ENCODE measurements around the gene RNF31. TPM values are rescaled to one million over a fixed set of nuclear protein-coding genes. Genes with fewer than 3 reads are reported as not detected.
"Not testable (repeated sequence)": the region's sequence is repeated elsewhere in the genome, so short reads cannot be mapped to it uniquely, and the experiment has no call there.

The RNF31 gene
- 42.9 TPM for polyA plus RNA-seq (2013, experiment 1 of 2; ENCODE audit: insufficient read length)
- 33.2 TPM for polyA plus RNA-seq (2013, experiment 2 of 2; ENCODE audit: insufficient read length)

GRCh38 chr14:24146978-24147760 lies at the start of gene RNF31:
Gene RNF31, plus strand, starts transcription at chr14:24147498. Its CDS starts 201 bp downstream, at chr14:24147699.
- DNase-seq: peak; percentile 98

DNA sequence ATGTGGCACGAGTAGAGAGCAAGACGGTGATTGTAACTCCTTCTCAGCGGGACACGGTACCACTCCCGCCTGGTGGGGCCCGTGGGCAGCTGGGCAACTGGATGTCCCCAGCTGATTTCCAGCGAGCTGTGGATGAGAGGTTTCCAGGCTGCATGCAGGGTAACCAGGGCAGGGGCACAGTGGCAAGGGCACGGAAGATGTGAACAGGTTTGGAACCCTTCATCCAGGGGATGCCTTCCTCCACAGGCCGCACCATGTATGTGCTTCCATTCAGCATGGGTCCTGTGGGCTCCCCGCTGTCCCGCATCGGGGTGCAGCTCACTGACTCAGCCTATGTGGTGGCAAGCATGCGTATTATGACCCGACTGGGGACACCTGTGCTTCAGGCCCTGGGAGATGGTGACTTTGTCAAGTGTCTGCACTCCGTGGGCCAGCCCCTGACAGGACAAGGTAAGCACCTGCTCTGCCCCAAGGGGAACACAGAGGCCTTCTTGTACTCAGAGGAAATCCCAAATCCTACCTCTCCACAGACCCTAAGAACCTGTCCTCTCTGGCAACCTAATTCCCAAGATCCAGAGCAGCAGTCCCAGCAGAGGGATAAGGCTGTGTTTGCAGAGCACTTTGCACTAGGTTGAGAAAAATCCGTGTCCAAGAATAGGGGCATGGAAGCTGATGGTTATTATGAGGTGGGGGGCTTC lies 48.9 kb upstream of the RNF31 start:
- DNase-seq: no peak

DNA sequence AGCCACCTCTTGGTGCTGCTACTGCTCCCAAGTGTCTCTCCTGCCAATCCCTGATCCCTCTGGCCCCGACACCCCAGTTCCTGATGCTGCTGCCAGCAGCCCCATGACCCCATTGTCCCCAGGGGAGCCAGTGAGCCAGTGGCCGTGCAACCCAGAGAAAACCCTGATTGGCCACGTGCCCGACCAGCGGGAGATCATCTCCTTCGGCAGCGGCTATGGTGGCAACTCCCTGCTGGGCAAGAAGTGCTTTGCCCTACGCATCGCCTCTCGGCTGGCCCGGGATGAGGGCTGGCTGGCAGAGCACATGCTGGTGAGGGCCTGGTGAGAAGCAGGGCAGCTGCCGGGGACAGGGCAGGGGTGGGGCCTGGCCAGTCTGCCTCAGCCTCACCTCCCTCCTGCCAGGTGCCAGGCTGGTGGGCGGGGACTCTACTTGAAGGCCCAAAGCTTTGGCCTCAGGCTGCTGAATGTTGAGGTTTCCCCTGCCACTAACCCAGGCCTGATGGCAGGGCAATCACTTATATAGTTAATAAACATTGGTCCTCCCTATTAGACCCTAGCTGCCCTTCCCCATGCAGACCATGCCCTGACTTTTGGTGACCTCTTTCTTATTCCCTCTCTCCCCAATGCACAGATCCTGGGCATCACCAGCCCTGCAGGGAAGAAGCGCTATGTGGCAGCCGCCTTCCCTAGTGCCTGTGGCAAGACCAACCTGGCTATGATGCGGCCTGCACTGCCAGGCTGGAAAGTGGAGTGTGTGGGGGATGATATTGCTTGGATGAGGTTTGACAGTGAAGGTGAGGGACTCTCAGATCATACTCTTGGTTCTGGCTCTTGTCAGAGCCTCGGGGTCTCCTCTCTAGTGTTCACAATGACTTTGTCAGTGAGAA lies 48.1 kb upstream of the RNF31 start:
- DNase-seq: no peak

DNA sequence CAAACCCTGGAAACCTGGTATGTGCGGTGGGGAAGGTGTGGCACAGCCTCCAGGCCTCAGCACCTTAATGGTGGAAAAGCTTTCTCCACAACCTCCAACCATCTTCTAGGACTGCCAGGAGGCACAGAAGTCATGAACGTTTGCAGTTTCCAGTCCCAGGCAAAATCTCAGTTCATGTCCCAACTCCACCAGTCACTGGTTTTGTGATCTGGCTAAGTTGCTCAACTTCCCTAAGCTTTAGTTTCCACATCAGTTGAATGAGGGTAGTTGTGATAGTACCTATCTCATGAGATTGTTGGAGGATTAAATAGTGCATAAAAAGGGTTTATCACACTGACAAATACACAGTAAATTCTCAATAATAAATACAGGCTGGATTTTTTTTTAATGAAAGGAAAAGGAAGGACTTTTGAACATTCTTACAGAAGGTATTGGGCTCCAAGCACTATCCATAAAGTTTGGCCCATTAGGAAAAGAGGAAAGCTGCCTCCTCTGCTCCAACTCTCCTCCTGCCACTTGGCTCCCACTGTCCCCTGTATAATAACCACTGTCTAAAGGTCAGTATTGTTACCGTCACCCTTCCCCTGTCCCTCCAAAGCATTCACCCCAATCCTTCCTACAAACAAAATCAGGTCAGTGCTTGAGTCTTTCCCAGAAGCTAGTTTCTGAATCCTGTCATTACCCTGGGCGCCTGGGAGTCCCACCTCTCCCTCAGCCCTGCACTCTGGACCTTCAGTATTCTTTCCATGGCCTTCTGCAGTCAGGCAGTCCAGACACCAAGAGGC lies 46.9 kb upstream of the RNF31 start:
- no peak for DNase-seq

GRCh38 chr14:24100982-24101494 lies 46.3 kb upstream of the RNF31 start:
- DNase-seq: no peak

DNA sequence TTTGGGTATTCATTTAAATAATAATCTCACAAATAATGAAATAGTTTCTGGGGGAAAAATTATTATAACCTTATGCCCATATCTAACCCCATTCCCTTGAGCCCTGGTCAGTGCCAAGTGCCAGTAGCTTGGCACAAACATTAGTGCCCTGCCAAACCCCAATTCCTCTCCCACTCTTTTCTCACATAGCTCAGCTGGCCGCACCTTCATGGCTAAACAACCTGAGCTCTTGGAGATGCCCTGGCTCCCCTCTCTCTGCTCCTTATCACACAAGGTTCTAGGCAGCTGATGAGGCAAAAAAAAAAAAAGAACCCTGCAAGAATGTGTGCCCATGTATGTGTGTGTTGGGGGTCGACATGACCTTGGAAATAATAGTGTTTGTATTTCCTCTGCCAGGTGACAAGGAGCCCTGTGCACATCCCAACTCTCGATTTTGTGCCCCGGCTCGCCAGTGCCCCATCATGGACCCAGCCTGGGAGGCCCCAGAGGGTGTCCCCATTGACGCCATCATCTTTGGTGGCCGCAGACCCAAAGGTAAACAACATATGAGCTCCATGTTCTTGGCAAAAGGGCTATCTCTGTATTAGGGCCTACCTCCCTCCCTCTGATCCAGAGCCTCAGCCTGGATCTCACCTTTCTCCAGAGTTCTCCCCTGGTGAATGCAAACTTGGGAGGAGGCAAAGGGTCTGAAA lies 44.8 kb upstream of the RNF31 start:
- DNase-seq: no peak

DNA sequence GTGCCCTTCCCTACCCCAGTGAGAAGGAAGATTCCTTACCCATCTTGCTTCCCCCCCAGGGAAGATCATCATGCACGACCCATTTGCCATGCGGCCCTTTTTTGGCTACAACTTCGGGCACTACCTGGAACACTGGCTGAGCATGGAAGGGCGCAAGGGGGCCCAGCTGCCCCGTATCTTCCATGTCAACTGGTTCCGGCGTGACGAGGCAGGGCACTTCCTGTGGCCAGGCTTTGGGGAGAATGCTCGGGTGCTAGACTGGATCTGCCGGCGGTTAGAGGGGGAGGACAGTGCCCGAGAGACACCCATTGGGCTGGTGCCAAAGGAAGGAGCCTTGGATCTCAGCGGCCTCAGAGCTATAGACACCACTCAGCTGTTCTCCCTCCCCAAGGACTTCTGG lies 43.8 kb upstream of the RNF31 start:
- DNase-seq: no peak

DNA sequence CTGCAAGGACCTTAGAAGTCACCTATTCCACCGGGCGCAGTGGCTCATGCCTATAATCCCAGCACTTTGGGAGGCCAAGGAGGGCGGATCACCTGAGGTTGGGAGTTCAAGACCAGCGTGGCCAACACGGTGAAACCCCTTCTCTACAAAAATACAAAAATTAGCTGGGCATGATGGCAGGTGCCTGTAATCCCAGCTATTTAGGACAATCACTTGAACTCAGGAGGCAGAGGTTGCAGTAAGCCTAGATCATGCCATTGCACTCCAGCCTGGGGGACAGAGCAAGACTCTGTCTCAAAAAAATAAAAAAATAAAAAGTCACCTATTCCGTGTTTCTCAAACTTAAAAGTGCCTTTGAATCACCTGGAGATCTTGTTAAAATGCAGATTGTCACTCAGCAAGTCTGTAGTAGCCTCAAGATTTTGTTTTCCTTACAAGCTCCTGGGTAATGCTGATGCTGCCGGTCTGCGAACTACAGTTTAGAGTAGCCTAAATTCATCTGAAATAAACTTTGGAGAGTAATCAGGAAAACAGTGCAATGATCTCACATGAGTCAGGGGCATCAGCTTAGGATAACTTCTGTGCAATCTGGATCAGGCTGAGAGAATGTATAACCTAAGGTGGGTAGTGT lies 41.6 kb upstream of the RNF31 start:
- not testable (repeated sequence) for DNase-seq

GRCh38 chr14:24106672-24107271 lies 40.5 kb upstream of the RNF31 start:
- DNase-seq: no peak

GRCh38 chr14:24108336-24108874 lies 38.9 kb upstream of the RNF31 start:
- no peak for DNase-seq

GRCh38 chr14:24110060-24110459 lies 37.2 kb upstream of the RNF31 start:
- no peak for DNase-seq

GRCh38 chr14:24110523-24110922 lies 36.8 kb upstream of the RNF31 start:
- DNase-seq: no peak

DNA sequence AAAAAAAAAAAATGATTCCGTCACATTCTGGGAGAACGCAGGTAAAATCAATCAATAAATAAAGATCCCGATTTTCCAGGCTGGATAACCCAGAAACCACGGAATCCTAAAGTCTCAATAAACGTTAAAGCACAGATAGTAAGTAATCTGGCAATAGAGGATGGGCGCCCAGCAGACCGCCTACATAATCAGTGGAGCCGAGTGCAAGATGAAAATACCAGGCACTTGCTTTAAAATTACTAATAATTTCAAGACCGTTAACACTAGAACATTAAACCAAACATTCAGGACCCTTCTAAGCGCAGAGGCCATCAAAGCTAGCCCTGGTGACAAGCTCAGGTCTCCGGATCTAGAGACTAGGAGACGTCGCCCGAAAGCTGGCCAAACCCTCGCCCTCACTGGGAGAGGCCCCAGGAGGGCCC lies 33.9 kb upstream of the RNF31 start:
- DNase-seq: no peak

DNA sequence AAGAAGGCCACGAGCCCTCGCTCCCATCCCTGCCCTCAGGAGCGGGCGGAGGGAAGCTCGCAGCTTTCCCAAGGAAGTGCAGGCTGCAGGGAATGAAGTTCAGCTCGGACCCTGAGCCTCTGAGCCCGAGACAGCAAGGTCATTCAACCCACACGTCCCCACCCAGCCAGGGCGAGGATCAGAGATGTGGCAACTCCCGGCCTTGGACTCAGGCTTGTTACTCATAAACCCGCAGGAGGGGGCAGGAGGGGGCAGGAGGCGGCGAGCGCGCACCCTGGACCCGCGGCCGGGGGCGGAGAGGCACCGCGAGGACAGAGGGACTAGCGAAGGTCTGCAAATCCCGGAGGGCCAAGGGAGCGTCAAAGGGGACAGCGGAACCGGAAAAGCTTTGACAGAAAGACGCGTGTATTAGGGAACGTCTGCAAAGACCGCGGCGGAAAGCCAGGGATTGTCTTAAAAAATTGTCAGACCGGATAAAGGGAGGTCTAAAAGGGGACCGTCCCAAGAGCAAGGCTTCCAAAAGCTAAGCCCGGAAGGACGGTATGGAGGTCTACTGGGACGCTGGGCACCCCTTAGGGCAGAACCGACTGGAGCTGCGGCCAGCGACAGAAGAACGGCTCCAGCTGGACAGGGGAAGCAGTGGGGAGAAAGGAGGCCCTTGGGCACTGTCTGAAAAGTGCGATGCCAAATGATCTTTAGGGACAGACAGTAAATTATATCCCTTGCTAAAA lies 33.3 kb upstream of the RNF31 start:
- peak; percentile 92 for DNase-seq

GRCh38 chr14:24114532-24115421 lies 32.5 kb upstream of the RNF31 start, which contains the start of the genes DCAF11 and NRL:
Gene DCAF11, plus strand, starts transcription at chr14:24114777. Its CDS starts 818 bp downstream, at chr14:24115595.
Gene NRL, minus strand, starts transcription at chr14:24114949. Its CDS starts 32,101 bp downstream, at chr14:24082848.
- DNase-seq: peak; percentile 100

DNA sequence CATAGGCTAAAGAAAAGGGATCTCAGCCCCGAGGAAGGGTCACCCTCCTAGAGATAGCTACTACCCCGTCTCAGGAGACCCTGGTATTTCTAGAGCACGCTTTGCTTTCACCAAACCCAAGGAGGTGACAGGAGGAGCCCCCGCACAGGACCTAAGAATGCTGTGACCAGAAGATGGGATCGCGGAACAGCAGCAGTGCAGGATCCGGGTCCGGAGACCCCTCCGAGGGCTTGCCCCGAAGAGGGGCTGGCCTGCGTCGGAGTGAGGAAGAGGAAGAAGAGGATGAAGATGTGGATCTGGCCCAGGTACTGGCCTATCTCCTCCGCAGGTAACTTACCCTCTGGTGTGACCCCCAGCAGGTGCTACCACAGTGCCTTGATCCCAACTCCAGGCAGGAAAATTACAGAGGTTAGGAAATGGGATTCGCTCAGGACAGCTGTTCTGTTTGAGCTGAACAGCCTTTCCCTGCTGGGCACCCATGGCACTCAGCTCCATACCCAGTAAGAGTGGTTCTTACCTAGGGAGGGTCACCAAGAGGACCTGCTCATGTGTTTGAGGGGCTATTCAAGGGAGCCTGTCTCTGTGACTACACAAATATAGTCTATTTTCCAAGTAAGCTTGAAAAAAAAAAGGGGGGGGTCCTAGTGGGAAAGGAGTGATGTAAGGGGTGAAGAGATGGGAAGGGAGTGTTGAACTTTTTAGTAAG lies 31.7 kb upstream of the RNF31 start:
- DNase-seq: no peak

Measured in fibroblast of skin of scalp (primary cell).